ENCODE measurements around the gene S100A3. TPM values are rescaled to one million over a fixed set of nuclear protein-coding genes. Genes with fewer than 3 reads are reported as not detected.

S100A3 gene
- total RNA-seq, 1 experiment from 2014 or later, result 0.33 TPM

DNA sequence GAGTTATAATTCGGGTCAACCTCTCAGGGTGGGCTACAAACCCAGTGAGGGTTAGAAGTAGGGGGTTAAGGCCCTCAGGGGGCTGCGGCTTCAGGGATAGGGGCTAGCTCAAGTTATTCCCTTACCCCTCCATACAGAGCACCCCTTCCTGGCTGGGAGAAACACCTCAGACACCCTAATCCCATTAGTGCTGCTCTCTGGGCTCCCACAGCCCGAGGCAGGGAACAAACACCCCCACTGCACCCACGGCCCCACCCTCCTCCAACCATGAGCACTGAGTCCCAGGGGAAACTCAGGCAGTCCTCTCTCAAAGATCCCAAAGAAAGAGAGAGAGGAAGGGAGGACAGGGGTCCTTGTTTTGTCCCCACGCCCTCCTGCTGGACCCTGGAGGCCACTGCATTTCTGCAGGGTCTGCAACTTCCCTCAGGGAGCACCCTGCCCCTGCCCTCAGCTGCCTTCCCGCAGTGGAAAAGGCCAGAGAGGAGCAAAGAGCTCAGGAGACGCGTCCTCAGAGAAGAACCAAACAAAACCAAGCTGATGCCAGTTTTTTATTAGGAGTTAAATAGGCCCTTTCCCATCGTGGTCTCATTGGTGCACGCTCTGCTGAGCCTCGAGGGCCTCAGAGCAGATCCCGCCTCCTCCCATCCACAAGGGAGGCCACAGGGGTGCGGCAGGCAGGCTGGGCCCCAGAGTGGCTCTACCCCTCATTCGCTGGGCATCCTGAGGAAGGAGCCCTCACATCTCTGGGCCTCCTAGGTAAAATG lies 2.1 kb downstream of the S100A3 start:
- no peak overlapping the region for H3K27ac Mint-ChIP-seq
- H3K4me1 Mint-ChIP-seq, result peaks cover 69% of the 10 kb centered on the region
- H3K27me3 Mint-ChIP-seq (ENCODE audit: low read depth), result no peaks in the 10 kb centered on the region; the same call in 1 of the 2 replicates
- TF ChIP-seq NR1H2 (CRISPR knock-in tag; IDR thresholded peaks at IDR 0.05) (no peak), SMAD3 (CRISPR knock-in tag; IDR thresholded peaks at IDR 0.05; ENCODE audit: borderline replicate concordance) (no peak), TCF7 (CRISPR knock-in tag; IDR thresholded peaks at IDR 0.05; ENCODE audit: low read depth) (no peak)
- TF ChIP-seq, protein P1, sequence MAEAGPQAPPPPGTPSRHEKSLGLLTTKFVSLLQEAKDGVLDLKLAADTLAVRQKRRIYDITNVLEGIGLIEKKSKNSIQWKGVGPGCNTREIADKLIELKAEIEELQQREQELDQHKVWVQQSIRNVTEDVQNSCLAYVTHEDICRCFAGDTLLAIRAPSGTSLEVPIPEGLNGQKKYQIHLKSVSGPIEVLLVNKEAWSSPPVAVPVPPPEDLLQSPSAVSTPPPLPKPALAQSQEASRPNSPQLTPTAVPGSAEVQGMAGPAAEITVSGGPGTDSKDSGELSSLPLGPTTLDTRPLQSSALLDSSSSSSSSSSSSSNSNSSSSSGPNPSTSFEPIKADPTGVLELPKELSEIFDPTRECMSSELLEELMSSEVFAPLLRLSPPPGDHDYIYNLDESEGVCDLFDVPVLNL (CRISPR knock-in tag; IDR thresholded peaks at IDR 0.05; ENCODE audit: borderline replicate concordance, low read depth), result no peak
- TF ChIP-seq, protein P2, sequence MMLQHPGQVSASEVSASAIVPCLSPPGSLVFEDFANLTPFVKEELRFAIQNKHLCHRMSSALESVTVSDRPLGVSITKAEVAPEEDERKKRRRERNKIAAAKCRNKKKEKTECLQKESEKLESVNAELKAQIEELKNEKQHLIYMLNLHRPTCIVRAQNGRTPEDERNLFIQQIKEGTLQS (CRISPR knock-in tag; conservative IDR thresholded peaks at IDR 0.05), result no peak
- ChIA-PET POLR2A (interaction anchor here (1.1 kb wide), 1 partner anchor 17 kb away, joined by 3 read pairs; no protein-coding TSS in a partner anchor), CTCF (interaction anchor here (0.6 to 5.3 kb wide), 6 partner anchors 12 to 87 kb away, joined by 3 to 50 read pairs (median 12); partner anchors contain the start of genes CHTOP, S100A13 and S100A6)
- no peak for ATAC-seq
- no peaks in the 10 kb centered on the region; the same call in 1 of the 2 replicates for H3K36me3 Mint-ChIP-seq
- DNase-seq (ENCODE audit: low spot score), result no peak
- H3K4me3 Mint-ChIP-seq, result no peak overlapping the region
- H3K9me3 Mint-ChIP-seq, result no peaks in the 10 kb centered on the region

DNA sequence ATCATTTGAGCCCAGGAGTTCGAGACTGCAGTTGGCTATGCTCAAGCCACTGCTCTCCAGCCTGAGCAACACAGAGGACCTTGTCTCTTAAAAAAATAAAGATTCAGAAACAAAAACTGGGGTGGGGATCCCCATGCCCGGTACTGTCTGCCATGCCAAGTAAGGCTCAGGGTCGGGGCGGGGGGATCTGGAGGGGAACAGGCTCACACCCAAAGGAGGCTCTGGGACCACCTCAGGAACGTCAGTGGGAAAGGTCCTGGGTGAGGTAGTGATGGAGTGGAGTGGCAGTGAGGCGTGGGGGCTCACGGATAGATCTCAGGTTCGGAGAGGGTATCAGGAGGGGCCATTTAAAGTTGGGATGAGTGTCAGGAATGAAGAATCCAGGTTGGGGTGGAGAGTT lies 2.7 kb downstream of the S100A3 start:
- Mint-ChIP-seq H3K9me3 (no peaks in the 10 kb centered on the region), H3K27me3 (ENCODE audit: low read depth) (no peaks in the 10 kb centered on the region; the same call in 1 of the 2 replicates), H3K4me3 (no peak overlapping the region), H3K27ac (no peak overlapping the region), H3K4me1 (peaks cover 69% of the 10 kb centered on the region), H3K36me3 (no peaks in the 10 kb centered on the region; the same call in 1 of the 2 replicates)
- ATAC-seq (no peak), DNase-seq (ENCODE audit: low spot score) (no peak)
- CTCF ChIA-PET, result interaction anchor here (1.5 to 5.3 kb wide), 5 partner anchors 14 to 88 kb away, joined by 3 to 50 read pairs (median 20); partner anchors contain the start of genes CHTOP and S100A13
- TF ChIP-seq, protein P3, sequence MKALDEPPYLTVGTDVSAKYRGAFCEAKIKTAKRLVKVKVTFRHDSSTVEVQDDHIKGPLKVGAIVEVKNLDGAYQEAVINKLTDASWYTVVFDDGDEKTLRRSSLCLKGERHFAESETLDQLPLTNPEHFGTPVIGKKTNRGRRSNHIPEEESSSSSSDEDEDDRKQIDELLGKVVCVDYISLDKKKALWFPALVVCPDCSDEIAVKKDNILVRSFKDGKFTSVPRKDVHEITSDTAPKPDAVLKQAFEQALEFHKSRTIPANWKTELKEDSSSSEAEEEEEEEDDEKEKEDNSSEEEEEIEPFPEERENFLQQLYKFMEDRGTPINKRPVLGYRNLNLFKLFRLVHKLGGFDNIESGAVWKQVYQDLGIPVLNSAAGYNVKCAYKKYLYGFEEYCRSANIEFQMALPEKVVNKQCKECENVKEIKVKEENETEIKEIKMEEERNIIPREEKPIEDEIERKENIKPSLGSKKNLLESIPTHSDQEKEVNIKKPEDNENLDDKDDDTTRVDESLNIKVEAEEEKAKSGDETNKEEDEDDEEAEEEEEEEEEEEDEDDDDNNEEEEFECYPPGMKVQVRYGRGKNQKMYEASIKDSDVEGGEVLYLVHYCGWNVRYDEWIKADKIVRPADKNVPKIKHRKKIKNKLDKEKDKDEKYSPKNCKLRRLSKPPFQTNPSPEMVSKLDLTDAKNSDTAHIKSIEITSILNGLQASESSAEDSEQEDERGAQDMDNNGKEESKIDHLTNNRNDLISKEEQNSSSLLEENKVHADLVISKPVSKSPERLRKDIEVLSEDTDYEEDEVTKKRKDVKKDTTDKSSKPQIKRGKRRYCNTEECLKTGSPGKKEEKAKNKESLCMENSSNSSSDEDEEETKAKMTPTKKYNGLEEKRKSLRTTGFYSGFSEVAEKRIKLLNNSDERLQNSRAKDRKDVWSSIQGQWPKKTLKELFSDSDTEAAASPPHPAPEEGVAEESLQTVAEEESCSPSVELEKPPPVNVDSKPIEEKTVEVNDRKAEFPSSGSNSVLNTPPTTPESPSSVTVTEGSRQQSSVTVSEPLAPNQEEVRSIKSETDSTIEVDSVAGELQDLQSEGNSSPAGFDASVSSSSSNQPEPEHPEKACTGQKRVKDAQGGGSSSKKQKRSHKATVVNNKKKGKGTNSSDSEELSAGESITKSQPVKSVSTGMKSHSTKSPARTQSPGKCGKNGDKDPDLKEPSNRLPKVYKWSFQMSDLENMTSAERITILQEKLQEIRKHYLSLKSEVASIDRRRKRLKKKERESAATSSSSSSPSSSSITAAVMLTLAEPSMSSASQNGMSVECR (CRISPR knock-in tag; IDR thresholded peaks at IDR 0.05; ENCODE audit: borderline replicate concordance), result no peak
- TF ChIP-seq ZNF121 (CRISPR knock-in tag; IDR thresholded peaks at IDR 0.05) (no peak), ZNF671 (CRISPR knock-in tag; IDR thresholded peaks at IDR 0.05) (no peak), NFE2L1 (CRISPR knock-in tag; IDR thresholded peaks at IDR 0.05) (no peak), KAT7 (CRISPR knock-in tag; IDR thresholded peaks at IDR 0.05; ENCODE audit: borderline replicate concordance) (no peak), MXD4 (CRISPR knock-in tag; IDR thresholded peaks at IDR 0.05; ENCODE audit: borderline replicate concordance) (no peak)
- TF ChIP-seq, protein P4, sequence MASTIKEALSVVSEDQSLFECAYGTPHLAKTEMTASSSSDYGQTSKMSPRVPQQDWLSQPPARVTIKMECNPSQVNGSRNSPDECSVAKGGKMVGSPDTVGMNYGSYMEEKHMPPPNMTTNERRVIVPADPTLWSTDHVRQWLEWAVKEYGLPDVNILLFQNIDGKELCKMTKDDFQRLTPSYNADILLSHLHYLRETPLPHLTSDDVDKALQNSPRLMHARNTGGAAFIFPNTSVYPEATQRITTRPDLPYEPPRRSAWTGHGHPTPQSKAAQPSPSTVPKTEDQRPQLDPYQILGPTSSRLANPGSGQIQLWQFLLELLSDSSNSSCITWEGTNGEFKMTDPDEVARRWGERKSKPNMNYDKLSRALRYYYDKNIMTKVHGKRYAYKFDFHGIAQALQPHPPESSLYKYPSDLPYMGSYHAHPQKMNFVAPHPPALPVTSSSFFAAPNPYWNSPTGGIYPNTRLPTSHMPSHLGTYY (CRISPR knock-in tag; IDR thresholded peaks at IDR 0.05), result no peak
- TF ChIP-seq, protein P5, sequence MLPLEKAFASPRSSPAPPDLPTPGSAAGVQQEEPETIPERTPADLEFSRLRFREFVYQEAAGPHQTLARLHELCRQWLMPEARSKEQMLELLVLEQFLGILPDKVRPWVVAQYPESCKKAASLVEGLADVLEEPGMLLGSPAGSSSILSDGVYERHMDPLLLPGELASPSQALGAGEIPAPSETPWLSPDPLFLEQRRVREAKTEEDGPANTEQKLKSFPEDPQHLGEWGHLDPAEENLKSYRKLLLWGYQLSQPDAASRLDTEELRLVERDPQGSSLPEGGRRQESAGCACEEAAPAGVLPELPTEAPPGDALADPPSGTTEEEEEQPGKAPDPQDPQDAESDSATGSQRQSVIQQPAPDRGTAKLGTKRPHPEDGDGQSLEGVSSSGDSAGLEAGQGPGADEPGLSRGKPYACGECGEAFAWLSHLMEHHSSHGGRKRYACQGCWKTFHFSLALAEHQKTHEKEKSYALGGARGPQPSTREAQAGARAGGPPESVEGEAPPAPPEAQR (CRISPR knock-in tag; IDR thresholded peaks at IDR 0.05), result no peak
- POLR2A ChIA-PET, result interaction anchor here (1.1 kb wide), 1 partner anchor 18 kb away, joined by 3 read pairs; no protein-coding TSS in a partner anchor
